GM18511 (cell line): Measurements from ENCODE around the gene BANF2.

ENCODE experiments used
- ATAC-seq: cut with Tn5 transposase; IDR thresholded peaks from one replicate; pipeline ENCODE4 v1.9.1; 2021; ENCODE audit warnings: mild to moderate bottlenecking, moderate library complexity; ENCODE audit not compliant: unreplicated experiment

BANF2 gene

DNA sequence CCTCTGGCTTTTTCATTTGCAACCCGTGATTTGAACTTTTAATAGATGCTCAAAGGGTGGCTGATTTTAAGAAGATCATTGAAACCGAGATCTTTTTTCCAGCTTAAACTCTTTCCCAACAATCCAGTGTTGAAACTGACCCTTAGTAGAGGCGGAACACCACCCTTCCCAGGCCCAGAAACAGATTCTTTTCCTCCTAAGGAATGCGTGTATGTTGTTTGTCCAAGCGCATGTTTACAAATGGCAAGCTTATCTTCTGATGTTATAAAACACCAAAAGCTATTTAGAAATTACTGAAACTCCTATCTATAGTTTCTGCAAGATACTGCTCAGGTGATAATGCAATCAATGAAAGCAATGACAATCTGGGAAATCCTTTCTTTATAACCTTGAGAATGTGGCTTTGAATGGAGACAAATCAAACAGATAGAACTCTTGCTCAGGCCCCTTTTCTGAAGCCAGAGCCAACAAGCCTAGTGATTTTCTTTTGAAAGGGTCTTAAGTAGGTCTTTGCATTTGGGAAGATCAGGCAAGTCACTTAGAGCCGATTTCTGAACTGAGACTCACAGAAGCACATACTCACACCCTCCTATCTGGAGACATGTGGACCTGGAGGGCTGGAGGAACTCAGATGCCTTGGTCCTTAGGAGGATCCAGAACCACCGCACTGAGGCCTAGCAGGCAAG lies 9.1 kb downstream of the BANF2 start:
- ATAC-seq: no peak

DNA sequence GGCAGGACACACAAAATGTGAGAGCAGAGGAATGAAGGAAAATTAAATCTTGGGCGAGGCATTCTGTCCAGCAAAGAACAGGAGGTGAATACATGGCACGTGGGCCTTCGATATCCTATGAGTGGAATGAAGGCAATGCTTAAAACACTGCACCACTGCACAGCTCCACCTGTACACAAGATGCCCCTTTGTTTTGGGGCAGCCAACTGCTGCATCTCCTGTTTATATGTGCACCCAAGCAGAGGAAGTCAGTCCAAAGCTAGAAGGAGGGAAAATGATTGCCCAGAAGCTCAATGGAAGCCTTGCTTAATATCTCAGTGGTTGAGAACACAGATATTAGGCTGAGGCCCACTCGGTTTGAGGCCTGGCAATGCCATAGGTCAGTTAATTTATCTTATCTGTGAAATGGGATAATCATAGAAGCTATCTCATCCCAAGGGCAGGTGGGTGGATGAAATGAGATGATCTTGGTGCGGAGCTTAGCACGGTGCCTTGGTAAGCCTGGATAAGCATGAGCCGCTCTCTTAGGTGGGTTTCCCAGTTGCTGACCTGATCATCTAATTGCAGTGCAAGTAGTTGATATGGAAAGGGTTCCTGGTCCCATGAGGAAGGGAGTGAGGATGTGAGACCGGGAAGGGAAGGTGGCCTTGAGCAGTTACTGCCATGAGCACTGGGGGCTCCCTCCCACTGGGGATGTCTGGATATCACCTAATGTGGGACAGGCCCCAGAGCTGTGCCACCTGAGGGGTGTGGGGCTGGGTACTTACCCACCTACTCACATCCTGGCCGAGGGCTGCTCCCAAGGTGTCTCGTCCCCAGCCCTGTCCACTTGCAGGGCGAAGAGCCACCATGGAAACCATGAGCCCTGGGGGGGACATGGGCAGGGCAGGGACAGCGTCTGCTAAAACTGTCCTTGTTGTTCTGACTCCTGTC lies 9.9 kb downstream of the BANF2 start:
- ATAC-seq: no peak

DNA sequence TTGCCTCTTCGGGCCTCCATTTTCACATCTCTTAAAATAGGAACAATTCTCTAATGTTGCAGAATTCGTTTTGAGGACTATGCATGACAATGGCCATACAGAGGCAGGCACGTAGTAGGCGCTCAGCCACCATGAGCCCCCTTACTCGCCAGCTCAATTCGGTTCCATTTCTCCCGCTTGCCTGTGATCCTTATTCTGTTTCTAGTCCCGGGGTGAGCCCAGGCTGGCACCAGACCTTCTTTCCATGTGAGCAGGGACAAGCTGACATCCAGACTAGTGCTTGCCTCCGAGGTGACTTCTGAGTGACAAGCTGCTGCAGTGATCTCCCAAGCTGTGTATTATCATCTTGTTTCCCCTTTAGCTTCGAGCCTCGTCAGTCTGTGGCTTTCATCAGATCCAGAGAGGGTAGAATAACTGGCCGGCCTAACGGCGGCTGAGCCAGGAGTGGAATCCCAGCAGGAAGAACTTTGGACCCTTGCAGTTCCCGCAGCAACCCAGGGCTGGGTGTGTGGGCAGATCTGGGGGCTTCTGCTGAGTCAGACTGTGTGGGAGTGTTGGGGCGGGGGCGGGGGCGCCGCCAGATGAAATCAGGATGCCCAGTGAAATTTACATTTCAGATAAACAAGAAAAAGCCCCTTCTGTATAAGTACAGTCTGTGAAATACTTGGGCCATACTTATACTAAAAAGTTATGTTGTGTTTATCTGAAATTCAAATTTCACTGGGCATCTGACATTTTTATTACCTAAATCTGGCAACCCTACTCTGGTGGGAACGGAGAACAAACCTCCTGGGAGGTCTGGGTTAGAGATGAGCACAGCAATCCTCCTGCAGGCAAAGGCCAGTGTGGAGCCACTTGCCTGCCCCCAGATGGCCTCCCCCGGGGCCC lies 10.9 kb downstream of the BANF2 start:
- ATAC-seq: no peak

DNA sequence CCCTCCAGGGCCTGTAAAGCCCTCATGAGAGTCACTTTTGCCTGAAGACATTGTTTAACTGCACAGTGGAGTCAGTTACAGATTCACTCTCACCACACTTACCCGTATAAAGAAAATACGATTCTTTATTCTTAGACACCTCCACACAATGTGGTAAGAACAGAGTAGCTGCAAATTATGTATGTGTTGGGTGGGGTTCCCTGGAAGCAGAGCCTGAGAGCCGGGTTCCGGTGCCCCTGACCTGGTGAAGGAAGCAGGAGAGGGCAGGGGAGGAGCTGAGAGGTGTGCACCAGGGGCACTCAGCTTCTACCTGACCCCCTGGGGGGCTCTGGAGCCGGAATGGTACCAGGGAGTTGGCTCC lies 11.5 kb downstream of the BANF2 start:
- no peak for ATAC-seq

DNA sequence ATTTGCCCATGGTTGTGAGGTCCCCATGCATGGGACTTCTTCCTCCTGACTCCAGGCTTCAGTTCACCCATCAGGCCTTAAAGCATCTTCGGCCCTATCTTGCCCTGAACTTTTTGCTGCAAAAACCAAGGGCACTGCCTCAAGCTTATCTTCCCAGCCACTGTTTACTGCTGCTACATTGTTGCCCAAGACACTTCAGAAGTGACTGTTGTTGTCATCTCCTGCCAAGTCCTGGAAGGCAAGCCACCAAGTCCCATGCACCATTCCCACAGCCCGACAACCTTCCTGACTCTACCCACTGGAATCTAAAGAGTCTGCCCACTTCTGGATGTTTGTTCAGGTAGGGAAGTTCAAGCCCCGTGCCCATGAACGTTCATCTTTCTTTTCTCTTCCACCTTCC lies 12.4 kb downstream of the BANF2 start:
- no peak for ATAC-seq

DNA sequence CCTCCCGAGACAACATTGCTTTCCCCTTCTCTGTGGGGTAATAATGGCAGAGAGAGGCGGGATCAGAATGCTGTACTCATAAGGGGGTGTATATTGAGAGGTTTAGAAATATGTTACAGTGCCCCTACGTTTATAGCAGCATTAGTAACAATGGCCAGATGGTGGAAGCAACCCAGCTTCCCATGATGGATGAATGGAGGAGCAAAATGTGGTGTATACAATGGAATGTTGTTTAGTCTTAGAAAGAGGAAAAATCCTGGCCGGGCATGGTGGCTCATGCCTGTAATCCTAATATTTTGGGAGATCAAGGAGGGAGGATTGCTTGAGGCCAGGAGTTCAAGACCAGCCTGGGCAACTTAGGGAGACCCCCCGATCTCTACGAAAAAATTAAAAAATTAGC lies 12.9 kb downstream of the BANF2 start:
- no peak for ATAC-seq

DNA sequence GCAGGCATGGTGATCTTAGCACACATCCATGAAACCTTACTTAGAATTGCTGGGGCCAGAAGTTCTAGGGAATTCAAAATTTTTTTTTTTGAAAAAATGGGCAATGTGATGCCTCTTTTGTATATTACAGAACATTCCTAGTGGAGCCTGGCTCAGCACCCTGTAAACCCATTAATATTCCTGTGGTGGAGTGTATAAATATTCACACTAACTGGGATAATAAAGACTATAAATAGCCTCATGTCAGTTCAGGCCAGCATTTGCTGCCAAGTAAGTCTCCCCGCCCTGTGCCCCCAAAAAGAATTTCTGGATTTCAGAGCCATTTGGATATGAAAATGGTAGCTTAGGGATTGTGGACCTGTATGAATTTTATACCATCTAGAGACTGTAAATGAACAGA lies 14.8 kb downstream of the BANF2 start:
- no peak for ATAC-seq

DNA sequence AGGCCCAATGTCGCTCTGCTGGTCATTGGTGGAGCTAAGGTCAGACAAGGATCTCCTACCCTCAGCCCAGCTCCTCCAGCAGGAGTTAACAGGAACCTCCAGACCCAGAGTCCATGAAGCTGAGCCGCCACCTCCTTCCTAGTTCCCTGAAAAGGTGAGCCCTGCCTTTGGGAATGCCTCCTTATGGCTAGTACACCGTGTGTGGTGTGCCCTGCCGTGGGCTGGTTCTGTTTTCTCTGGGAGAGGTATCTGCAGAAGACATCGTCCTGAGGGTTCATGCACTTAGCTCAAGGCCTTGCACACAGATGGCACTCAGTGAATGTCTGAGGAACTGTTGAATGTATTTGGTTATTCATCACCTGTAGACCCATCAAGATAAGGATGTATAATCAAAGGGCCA lies 15.3 kb downstream of the BANF2 start:
- ATAC-seq: no peak

DNA sequence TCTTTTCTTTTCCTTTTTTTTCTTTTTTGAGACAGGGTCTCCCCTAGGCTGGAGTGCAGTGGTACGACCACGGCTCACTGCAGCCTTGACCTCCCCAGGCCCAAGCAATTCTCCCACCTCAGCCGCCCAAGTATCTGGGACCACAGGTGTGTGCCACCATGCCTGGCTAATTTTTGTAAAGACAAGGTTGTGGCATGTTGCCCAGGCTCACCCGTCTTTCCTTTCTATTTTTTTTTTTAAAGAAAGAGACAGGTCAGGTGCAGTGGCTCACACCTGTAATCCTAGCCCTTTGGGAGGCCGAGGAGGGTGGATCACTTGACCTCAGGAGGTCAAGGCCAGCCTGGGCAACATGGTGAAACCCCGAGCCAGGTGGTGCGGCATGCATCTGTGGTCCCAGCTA lies 16.6 kb downstream of the BANF2 start:
- ATAC-seq: no peak

DNA sequence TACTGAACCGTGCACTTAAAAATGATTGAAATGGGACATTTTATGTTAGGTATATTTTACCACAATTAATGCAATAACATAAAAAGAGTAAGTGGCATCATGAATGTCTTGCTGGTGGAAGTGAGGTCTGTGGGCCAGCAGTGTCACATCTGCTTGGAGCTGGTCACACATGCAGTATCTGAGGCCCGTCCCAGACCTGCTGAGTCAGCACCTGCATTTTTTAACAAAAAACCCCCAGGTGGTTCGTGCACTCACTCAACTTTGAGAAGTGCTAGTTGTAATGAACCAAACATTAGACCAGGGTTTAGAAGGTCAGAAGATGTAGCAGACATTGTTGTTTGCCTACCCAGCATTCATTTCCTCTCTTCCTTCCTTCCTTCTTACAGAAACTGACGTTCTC lies 21.0 kb downstream of the BANF2 start:
- ATAC-seq: no peak

DNA sequence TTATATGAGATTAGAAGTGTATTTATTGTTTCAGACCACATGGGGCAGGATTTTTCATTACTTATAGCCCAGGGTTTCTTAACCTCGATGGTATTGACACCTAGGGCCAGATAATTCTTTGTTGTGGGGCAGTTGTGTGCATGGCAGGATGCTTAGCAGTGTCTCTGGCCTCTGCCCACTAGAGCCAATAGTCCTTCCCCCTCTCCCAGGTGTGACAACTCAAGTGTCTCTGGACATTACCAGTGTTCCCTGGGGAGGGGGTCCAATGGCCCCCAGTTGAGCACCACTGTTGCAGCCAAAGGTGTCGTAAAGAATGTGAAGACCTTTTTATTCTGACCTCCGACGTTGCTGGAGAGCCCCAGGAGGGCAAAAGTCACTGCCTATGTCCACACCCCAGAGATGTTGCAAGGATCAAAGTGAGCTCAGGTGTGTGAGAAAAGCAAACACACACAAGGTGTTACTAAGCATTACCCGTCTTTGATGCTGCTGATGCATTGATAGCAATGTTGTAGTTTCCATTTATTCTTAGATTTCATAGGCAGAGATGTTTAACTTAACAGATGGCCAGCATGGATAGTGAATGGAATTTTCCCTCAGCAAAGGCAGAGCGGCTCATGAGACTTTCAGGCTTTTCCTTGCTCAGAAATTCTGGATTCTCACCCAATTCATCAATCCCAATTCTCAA lies 22.2 kb downstream of the BANF2 start:
- no peak for ATAC-seq

DNA sequence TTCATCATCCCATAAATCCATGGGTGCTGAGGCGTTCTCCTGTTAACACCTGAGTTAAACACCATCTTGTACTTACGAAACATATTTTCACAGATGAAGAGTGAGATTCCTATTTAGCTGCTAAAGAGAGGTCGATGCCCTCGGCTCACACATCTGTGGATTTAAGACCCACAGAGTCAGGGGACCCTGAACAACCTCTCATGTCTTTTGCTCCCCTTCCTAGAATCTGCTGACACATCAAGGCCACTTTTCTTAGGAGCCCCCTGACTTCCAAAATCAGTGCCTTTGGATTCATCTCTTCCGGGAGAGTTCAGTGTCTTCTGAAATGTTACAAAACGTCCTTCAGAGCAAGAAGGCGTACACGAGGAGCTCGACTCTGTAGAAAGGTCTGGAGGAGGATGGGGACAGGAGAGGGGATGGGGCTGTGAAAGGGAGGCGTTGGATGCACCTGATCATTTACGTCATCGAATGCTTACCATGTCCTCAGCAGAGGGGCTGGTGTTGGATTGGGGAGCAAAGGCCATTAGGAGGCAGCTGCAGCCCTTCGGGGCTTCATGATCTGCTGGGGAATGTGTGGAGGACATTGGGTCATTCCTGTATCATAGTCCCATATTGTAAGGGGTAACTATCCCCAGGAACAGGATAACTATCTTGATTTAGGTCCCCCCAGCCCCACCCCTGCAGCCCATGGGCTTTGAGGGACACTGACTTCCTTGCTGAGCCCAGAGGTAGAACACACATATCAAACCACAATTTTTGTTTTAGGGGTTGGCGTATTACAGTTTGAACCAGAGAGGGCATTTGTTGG lies 22.9 kb downstream of the BANF2 start:
- no peak for ATAC-seq

DNA sequence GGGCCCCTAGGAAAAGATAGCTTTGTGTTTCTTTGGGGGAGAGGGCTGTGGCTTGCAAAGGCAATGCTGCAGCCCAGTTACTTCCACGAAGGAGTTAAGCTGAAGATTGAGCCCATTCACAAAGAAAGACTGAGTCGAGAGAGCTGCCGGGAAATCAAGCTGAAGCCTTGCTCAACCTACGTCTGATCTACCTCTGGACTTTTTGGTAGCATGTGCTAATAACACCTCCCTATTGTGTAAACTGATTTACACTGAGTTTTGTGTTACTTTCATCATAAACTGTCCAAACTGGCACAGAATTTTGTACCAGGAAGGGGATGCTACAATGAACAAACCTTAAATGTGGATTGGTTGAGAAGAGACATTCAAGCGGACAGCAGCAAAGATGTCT lies 23.5 kb downstream of the BANF2 start:
- no peak for ATAC-seq

DNA sequence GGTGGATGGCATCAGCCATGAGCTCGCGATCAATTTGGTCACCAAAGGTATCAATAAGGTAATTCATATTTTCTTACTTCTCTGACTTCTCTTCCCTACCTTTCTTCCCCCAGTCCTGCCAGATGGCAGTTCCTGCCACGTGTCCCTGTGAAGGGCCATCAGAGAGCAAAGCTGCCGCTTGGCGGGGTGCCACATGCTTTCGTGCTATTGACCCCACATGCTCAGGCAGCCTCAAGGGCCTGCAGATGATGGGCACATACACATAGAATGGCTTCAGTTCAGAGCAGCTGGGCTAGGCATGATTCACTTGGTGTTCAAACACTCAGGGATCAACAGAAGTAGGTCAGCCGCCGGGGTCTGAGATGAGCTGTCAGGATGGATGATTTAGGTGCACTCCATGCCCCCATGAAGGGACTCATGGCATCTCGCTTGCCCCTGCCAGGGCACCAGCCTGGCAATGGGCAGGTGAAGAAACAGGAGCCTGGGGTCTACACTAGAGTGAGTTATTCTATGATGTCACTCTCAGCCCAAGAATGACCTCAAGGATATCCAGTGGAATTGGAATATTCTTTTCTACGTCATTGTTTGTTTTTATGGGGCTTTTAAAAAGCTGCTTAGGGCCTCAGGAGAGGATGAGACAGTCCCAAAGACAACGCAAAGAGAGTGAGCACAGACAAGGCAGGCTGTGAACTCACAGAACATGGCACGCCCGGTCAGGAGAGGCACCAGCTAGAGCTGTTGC lies 25.5 kb downstream of the BANF2 start:
- ATAC-seq: no peak

DNA sequence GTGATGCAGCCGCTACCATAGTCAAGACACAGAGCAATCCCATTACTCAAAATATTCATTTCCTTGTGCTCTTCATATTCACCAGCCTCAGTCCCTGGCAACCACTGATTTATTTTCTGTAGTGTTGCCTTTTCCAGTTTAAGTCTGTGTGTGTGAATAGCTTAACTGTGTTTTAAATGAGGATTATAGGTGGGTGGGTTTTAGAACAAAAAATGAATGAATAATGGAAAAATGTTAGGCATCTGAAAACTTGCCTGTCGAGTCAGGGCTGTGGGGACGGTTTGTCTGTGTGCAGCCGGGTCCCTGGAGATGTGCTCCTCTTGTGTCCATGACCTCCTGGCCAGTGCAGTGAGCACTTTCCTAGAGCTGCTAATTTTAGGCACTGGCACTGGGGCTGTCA lies 27.1 kb downstream of the BANF2 start:
- ATAC-seq: no peak

DNA sequence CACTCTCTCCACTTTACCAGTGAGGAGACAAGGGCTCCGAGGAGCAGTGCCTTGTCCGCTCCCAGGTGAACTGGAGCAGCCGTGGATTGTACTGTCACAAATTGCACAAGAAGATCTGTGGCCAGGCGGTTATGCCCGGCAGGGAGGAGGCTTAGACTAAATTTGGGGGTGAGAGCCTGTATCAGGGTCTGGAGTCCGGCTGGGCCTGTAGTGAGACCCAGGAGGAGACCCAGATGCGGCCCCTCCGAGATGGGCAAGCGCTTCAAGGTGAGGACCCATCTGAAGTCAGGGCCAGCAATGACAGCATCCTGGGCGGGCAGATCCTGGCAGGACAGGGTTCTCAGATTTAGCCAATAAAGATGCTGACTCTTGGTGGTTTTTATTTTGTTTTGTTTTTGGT lies 27.6 kb downstream of the BANF2 start:
- no peak for ATAC-seq

DNA sequence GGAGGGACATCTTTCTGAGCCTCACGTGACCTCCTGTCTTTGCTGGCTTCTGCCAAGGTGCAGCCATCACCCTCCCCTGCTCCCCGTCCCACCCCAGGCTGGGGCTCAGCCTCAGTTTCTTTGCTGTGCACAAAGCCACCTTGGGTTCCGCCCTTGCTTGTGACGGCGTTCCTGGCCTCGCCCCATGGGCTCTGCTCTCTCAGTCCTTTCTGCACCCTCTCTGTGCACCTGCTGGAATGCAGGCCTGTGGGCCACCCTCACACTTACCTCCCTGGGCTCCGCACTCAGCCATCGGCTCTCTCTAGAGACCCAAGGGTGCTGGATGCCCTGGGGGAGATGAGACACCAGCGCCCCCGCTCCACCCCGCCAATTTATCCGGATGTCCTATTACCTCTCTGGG lies 28.3 kb downstream of the BANF2 start:
- ATAC-seq: no peak

DNA sequence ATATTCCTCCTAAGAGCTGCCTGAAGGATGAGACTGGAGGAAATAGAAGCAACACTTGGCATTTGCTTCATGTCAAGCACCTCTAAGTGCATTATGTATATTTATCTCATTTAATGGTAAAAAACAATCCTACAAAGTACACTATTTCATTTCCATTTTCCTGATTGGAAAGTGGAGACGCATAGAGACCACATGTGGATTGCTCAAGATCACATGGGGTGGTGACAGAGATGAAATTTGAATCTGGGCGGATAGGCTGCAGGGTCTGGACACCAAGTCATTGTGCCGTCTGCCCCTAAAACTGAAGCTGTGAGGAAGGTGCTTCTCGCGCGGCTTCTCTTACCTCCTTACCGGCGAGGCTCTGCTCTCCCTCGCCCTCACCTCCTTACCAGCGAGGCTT lies 30.3 kb downstream of the BANF2 start:
- no peak for ATAC-seq

DNA sequence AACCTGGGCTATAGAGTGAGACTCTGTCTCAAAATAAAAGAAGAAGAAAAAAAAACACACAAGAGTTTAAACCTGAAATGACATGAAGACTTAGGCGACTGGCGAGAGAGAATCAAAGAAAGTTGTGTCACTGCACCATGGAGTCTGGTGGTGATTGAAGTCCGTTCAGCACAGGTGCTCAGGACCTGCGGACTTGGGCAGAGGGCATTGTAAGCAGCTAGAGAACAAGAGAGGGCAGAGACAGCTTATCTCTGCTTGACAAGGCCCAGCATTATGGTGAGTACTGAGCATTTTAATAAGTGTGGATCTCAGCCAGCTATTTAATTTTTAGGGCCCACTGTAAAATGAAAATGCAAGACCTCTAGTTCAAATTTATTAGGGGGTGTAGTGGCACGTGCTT lies 31.5 kb downstream of the BANF2 start:
- no peak for ATAC-seq
